ENCODE results near the gene SLC2A9. TPM values are rescaled to one million over a fixed set of nuclear protein-coding genes. Genes with fewer than 3 reads are reported as not detected.

SLC2A9 gene
- total and polyA plus RNA-seq, 2 of the 4 experiments (the other 2 are of a cell fraction): 0.72 to 2.1 TPM

DNA sequence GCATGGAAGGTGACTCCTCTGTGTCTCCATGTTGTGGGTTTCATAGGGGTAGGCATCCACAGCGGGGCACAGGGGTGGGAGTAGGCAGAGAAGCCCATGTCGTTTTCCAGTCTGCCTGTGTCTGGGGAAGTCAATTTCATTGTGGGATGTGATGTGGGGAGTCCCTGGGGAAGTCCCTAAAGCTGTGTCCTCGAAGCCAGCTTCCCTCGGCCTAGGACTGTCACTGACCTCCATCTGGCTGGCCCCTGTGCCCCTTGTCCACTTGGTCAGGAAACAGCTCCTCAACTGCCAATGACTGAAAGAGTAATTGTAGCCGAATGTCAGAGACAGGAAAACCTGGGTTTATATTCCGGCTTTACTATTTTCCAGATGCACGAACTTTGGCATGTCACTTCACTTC lies 130.2 kb downstream of the SLC2A9 start:
- Histone ChIP-seq H2BK5ac (ENCODE audit: low read depth, low read length, poor library complexity, severe bottlenecking) (no peak overlapping the region), H2BK20ac (ENCODE audit: low read depth, low read length) (no peak overlapping the region), H4K8ac (ENCODE audit: low read depth in 2 of 2, low read length in 2 of 2) (no peak overlapping the region), H3K4me2 (ENCODE audit: low read depth, low read length) (no peak overlapping the region), H2AK5ac (ENCODE audit: low read depth, low read length) (no peak overlapping the region), H3K18ac (ENCODE audit: low read depth, low read length) (no peak overlapping the region), H4K20me1 (ENCODE audit: insufficient read depth, low read length) (no peaks in the 10 kb centered on the region), H3K9me1 (ENCODE audit: insufficient read depth, low read length) (no peaks in the 10 kb centered on the region; the same call in 1 of the 2 replicates), H3K56ac (ENCODE audit: extremely low read depth, insufficient read depth, low read length) (no peak overlapping the region), H2BK15ac (ENCODE audit: low read depth, low read length) (no peak overlapping the region), H4K91ac (ENCODE audit: insufficient read depth, low read depth, low read length) (no peak overlapping the region), H3K27me3 (ENCODE audit: control insufficient read depth, insufficient read depth, low read length) (no peaks in the 10 kb centered on the region; the same call in 1 of the 2 replicates), H3K4ac (ENCODE audit: low read depth, low read length) (no peak overlapping the region), H3K4me3 (ENCODE audit: insufficient read depth, low read depth, low read length) (no peak overlapping the region), H3K79me1 (ENCODE audit: low read depth in 1 of 2, low read length in 2 of 2) (no peaks in the 10 kb centered on the region), H4K5ac (ENCODE audit: low read depth, low read length) (no peak overlapping the region), H3K4me1 (ENCODE audit: control insufficient read depth, insufficient read depth, low read length) (no peaks in the 10 kb centered on the region), H3K36me3 (ENCODE audit: control insufficient read depth, insufficient read depth, low read length) (no peaks in the 10 kb centered on the region), H2AK9ac (replicated peaks; ENCODE audit: low read depth, low read length, poor library complexity) (no peak overlapping the region), H3K27ac (ENCODE audit: insufficient read depth, low read length) (no peak overlapping the region), H3K9me3 (ENCODE audit: control insufficient read depth, insufficient read depth, low read length) (no peaks in the 10 kb centered on the region), H3K9ac (ENCODE audit: low read depth, low read length) (no peak overlapping the region), H3K14ac (replicated peaks; ENCODE audit: low read depth, low read length) (no peak overlapping the region), H3K23ac (ENCODE audit: low read depth, low read length) (no peak overlapping the region), H2AFZ (replicated peaks; ENCODE audit: low read length, poor library complexity) (no peak overlapping the region), H2BK120ac (ENCODE audit: low read depth, low read length) (no peak overlapping the region)
- dilution Hi-C loops (cut with HindIII; ENCODE audit: low sequenced_read_pairs, unreplicated experiment): no loop called here
- ChIA-PET CTCF (no interaction called here), POLR2A (ENCODE audit: unreplicated experiment) (no interaction called here)
- ATAC-seq (ENCODE audit: low read depth): no peak
- WGBS, 2 experiments (ENCODE audit: extremely low coverage in 2 of 2, insufficient read length in 1 of 2): no CpG with 5 or more reads among the region's 7 CpGs
- TF ChIP-seq CEBPB (IDR thresholded peaks at IDR 0.05; ENCODE audit: low read depth, low read length) (no peak), MXI1 (IDR thresholded peaks at IDR 0.05; ENCODE audit: borderline replicate concordance, low read depth, low read length) (no peak), BHLHE40 (IDR thresholded peaks at IDR 0.05; ENCODE audit: low read depth, low read length) (no peak), RAD21 (IDR thresholded peaks at IDR 0.05; ENCODE audit: low read length) (no peak), RFX5 (IDR thresholded peaks at IDR 0.05; ENCODE audit: low read depth, low read length) (no peak), SMC3 (IDR thresholded peaks at IDR 0.05; ENCODE audit: low read depth, low read length) (no peak), CHD1 (IDR thresholded peaks at IDR 0.05; ENCODE audit: low read depth, low read length) (no peak), MAZ (IDR thresholded peaks at IDR 0.05; ENCODE audit: borderline replicate concordance, low read depth, low read length) (no peak), NFE2L2 (IDR thresholded peaks at IDR 0.05; ENCODE audit: low read depth, low read length) (no peak), POLR2A (IDR thresholded peaks at IDR 0.05; ENCODE audit: low read depth, low read length) (no peak), MAFK (IDR thresholded peaks at IDR 0.05; ENCODE audit: low read depth, low read length) (no peak), FOS (IDR thresholded peaks at IDR 0.05; ENCODE audit: low read depth, low read length) (no peak)
- TF ChIP-seq, protein P1, sequence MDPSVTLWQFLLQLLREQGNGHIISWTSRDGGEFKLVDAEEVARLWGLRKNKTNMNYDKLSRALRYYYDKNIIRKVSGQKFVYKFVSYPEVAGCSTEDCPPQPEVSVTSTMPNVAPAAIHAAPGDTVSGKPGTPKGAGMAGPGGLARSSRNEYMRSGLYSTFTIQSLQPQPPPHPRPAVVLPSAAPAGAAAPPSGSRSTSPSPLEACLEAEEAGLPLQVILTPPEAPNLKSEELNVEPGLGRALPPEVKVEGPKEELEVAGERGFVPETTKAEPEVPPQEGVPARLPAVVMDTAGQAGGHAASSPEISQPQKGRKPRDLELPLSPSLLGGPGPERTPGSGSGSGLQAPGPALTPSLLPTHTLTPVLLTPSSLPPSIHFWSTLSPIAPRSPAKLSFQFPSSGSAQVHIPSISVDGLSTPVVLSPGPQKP (IDR thresholded peaks at IDR 0.05; ENCODE audit: borderline replicate concordance, low read depth, low read length): no peak
- TF ChIP-seq, protein P2, sequence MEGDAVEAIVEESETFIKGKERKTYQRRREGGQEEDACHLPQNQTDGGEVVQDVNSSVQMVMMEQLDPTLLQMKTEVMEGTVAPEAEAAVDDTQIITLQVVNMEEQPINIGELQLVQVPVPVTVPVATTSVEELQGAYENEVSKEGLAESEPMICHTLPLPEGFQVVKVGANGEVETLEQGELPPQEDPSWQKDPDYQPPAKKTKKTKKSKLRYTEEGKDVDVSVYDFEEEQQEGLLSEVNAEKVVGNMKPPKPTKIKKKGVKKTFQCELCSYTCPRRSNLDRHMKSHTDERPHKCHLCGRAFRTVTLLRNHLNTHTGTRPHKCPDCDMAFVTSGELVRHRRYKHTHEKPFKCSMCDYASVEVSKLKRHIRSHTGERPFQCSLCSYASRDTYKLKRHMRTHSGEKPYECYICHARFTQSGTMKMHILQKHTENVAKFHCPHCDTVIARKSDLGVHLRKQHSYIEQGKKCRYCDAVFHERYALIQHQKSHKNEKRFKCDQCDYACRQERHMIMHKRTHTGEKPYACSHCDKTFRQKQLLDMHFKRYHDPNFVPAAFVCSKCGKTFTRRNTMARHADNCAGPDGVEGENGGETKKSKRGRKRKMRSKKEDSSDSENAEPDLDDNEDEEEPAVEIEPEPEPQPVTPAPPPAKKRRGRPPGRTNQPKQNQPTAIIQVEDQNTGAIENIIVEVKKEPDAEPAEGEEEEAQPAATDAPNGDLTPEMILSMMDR (conservative IDR thresholded peaks at IDR 0.05; ENCODE audit: low read depth, low read length): no peak
- TF ChIP-seq, protein P3, sequence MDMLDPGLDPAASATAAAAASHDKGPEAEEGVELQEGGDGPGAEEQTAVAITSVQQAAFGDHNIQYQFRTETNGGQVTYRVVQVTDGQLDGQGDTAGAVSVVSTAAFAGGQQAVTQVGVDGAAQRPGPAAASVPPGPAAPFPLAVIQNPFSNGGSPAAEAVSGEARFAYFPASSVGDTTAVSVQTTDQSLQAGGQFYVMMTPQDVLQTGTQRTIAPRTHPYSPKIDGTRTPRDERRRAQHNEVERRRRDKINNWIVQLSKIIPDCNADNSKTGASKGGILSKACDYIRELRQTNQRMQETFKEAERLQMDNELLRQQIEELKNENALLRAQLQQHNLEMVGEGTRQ (IDR thresholded peaks at IDR 0.05; ENCODE audit: low read depth, low read length): no peak
- in situ Hi-C loops (cut with MboI; ENCODE audit: low sequenced_read_pairs): no loop called here
- no peak for DNase-seq
- intact Hi-C loops (cut with micrococcal nuclease): loop anchor here (10.0 kb wide), 1 partner anchor 126 kb away; no protein-coding TSS in a partner anchor
- no TSS peak for BruUV-seq (replicated peaks)
